Lower leg skin (tissue), 4 donors: Measurements from ENCODE around the gene CEBPA. TPM values are rescaled to one million over a fixed set of nuclear protein-coding genes. Genes with fewer than 3 reads are reported as not detected.

Source experiments
- DNase-seq, 2 donors: peaks; one replicate each; pipeline ENCODE4 v3.0.0-alpha.2; 2019; ENCODE audit warnings: low spot score in 2 of 2
- H3K4me3 ChIP-seq: fragments of 200-600 bp; sonication (generic); 2 replicates; pipeline ENCODE4 v1.5.1; 2017; ENCODE audit warnings: mild to moderate bottlenecking, low read depth; ENCODE audit not compliant: poor library complexity, severe bottlenecking
- POLR2A ChIP-seq, 2 donors: fragments of 450-650 bp; IDR thresholded peaks; one replicate each; pipeline ENCODE4 v1.6.1; 2016 to 2017; ENCODE audit warnings: antibody characterized with exemption in 2 of 2, mild to moderate bottlenecking in 1 of 2, moderate library complexity in 1 of 2
- WGBS, 2 donors: methylation state at CpG; one replicate each; pipeline ENCODE4 v1.1.5; 2018; 5-methylcytosine and 5-hydroxymethylcytosine counted together
- intact Hi-C: fragments of 100-400 bp; cut with DNase I; formaldehyde crosslinking; loops from one replicate; pipeline ENCODE4 v1.15.0; 2023; ENCODE audit warnings: low total_unique reads
- total RNA-seq, 4 donors: library from RNA; depleted of rRNA; stranded (reverse); fragments of >200 nt; gene quantifications; one replicate each; pipeline ENCODE4 v1.1.0, GENCODE V29; 2016
- TF ChIP-seq, protein P1 (sequence below), 3 donors: fragments of 450-650 bp; IDR thresholded peaks; one replicate each; pipeline ENCODE4 v1.5.1; 2016; ENCODE audit warnings: antibody characterized with exemption in 3 of 3, mild to moderate bottlenecking in 3 of 3, moderate library complexity in 2 of 3

Gene CEBPA
- total RNA-seq, 4 donors from 2014 or later, result 228 to 297 (median 255) TPM

DNA sequence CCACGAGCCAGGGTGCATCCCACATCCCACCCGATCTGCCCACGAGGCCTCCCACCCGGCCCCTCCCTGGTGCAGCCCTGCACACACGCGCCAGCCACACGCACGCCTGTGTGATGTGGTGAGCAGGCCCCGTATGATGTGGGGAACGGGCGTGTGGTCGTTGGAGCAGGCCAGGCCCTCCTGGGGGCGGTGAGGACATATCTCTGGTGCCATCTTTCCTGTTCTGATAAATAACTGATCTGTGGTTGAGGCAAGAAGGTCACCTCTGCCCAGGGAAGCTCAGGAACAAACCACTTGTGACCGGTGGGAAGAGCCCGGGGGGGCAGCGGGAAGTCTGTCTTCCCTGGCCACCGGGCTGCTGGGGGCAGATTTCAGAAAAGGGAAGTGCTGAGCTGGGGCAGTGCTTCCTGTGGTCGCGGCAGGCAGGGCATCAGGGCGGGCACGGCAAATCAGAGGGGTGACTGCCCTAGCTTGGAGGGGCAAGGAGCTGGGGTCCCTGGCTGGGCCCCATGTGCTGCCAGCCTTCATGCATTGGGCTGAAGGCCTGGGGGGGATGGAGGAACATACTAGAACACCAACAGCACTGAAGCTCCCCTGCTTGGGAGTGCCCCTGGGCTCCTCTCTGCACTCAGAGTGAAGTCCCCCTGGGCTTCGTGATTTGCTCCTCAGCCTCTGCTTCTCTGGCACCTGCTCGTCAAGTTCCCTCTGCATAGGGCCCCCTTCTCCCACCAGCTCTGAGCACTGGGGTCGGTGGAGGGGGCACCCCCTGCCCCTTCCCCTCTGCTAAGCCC lies 41.5 kb downstream of the CEBPA start:
- WGBS, 2 donors, result 73% methylated on average over 24 of the region's 24 CpGs
- H3K4me3 ChIP-seq, result no peak overlapping the region
- no peak for TF ChIP-seq POLR2A (IDR thresholded peaks at IDR 0.05)
- TF ChIP-seq, protein P1, sequence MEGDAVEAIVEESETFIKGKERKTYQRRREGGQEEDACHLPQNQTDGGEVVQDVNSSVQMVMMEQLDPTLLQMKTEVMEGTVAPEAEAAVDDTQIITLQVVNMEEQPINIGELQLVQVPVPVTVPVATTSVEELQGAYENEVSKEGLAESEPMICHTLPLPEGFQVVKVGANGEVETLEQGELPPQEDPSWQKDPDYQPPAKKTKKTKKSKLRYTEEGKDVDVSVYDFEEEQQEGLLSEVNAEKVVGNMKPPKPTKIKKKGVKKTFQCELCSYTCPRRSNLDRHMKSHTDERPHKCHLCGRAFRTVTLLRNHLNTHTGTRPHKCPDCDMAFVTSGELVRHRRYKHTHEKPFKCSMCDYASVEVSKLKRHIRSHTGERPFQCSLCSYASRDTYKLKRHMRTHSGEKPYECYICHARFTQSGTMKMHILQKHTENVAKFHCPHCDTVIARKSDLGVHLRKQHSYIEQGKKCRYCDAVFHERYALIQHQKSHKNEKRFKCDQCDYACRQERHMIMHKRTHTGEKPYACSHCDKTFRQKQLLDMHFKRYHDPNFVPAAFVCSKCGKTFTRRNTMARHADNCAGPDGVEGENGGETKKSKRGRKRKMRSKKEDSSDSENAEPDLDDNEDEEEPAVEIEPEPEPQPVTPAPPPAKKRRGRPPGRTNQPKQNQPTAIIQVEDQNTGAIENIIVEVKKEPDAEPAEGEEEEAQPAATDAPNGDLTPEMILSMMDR (IDR thresholded peaks at IDR 0.05), result no peak
- no peak for DNase-seq
- intact Hi-C loops, result no loop called here

DNA sequence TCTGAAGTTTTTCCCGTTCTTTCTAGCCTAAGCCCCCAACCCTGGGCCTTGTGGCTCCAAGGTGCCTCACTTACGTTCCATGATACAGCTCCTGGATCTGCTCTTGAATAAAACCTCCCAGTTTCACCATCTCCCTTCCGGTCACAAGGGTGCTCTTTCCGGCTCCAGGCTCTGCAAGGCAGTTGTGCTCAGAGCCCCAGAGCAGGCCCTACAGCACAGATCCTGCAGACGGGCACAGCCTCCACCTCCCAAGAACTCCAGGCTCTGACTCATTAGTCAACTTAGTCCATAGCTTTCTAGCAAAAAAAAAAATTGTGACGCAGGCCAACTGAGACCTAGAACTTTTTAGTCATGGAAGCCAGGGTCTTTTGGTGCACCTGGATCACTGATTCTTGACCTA lies 42.8 kb downstream of the CEBPA start:
- DNase-seq, result no peak
- TF ChIP-seq, protein P1 (IDR thresholded peaks at IDR 0.05), result no peak
- no peak for TF ChIP-seq POLR2A (IDR thresholded peaks at IDR 0.05)
- 76 to 81% methylated on average over 6 of the region's 6 CpGs for WGBS, 2 donors
- intact Hi-C loops, result no loop called here
- H3K4me3 ChIP-seq, result no peak overlapping the region

DNA sequence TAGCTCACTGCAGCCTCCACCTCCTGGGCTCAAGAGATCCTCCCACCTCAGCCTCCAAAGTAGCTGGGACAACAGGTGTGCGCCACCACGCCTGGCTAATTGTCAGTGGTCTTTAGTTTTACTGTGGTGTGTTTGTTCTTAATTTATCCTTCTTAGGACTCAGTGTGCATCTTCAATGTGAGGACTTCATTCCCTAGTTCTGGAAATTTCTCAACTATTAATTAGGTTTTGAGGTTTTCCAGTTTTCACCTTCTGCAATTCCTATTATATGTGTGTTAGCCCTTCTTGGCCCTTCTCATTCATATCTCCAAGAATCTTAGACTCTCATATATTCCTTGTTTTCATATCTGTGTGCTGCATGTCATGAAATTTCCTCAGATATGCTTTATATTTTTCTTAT lies 44.5 kb downstream of the CEBPA start:
- DNase-seq, result no peak
- intact Hi-C loops, result no loop called here
- TF ChIP-seq, protein P1 (IDR thresholded peaks at IDR 0.05), result no peak
- TF ChIP-seq POLR2A (IDR thresholded peaks at IDR 0.05), result no peak
- no peak overlapping the region for H3K4me3 ChIP-seq
- 97 to 100% methylated on average over 2 of the region's 2 CpGs for WGBS, 2 donors

DNA sequence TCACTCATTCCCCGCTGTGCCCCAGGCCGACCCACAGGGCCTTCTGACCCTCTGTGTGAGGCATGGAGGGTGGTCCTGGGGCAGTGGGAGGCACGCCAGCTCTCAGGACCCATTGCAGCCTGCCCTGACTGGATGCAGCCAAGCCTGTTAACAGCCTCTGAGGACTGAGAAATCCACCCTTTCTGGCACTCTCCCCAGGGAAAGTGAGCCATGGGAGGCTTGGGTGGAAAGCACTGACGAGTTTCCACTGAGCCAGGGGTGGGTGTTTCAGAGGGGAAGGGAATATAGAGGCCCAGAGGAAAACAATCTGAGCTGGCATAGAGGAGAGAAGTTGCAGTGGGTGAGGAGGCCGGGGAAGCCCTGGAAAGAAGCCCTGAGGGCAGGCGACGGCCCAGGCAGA lies 46.1 kb downstream of the CEBPA start:
- no peak overlapping the region for H3K4me3 ChIP-seq
- TF ChIP-seq, protein P1 (IDR thresholded peaks at IDR 0.05), result no peak
- no peak for TF ChIP-seq POLR2A (IDR thresholded peaks at IDR 0.05)
- DNase-seq, result no peak
- WGBS, 2 donors, result 58 to 62% methylated on average over 7 of the region's 7 CpGs
- intact Hi-C loops, result no loop called here

DNA sequence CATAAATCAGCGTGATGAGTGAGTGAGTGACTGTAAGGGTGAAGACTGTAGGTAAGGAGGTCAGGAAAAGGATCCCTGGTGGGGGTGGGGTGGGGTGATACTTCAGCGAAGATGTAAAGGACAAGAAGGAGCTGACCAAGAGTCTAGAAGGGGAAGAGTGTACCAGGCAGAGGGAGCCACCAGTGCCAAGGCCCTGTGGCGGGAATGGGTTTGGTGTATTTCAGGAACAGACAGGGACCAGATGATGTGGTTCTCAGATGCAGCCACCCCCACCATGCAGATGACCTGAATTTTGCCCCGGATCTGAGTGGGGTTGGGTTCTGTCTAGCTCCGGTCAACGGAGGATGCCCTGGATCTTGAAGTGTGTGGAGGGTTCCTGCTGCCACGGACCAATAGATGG lies 46.6 kb downstream of the CEBPA start:
- 84 to 94% methylated on average over 6 to 7 of the region's 7 CpGs for WGBS, 2 donors
- intact Hi-C loops, result no loop called here
- DNase-seq, result no peak
- H3K4me3 ChIP-seq, result no peak overlapping the region
- TF ChIP-seq, protein P1 (IDR thresholded peaks at IDR 0.05), result no peak
- TF ChIP-seq POLR2A (IDR thresholded peaks at IDR 0.05), result no peak
